Germinal center (tissue), 1 donor: ENCODE data around the gene SLC2A10.

Experiments
- DNase-seq: peaks from one replicate; pipeline ENCODE4 v3.0.0; 2012; ENCODE audit warnings: mixed read lengths, low spot score

SLC2A10 gene

GRCh38 chr20:46735436-46735835 lies 26.0 kb downstream of the SLC2A10 start:
- DNase-seq: no peak

GRCh38 chr20:46739431-46740213 lies 30.2 kb downstream of the SLC2A10 start:
- no peak for DNase-seq

- DNase-seq: no peak
Measured at GRCh38 chr20:46740214-46740609, 30.8 kb downstream of the SLC2A10 start.

GRCh38 chr20:46741924-46742668 lies 32.6 kb downstream of the SLC2A10 start:
- DNase-seq: no peak

GRCh38 chr20:46742669-46743045 lies 33.2 kb downstream of the SLC2A10 start:
- DNase-seq: no peak

GRCh38 chr20:46743088-46743487 lies 33.6 kb downstream of the SLC2A10 start:
- no peak for DNase-seq

GRCh38 chr20:46746956-46747526 lies 37.6 kb downstream of the SLC2A10 start:
- DNase-seq: no peak

GRCh38 chr20:46749147-46749546 lies 39.7 kb downstream of the SLC2A10 start:
- no peak for DNase-seq

GRCh38 chr20:46751856-46752255 lies 42.4 kb downstream of the SLC2A10 start:
- DNase-seq: no peak

GRCh38 chr20:46752728-46753127 lies 43.3 kb downstream of the SLC2A10 start:
- peak; percentile 36 for DNase-seq

- DNase-seq: no peak
Measured at GRCh38 chr20:46755483-46756413, 46.3 kb downstream of the SLC2A10 start.

- DNase-seq: no peak
Measured at GRCh38 chr20:46756419-46756818, 47.0 kb downstream of the SLC2A10 start.

- DNase-seq: no peak
Measured at GRCh38 chr20:46757135-46757534, 47.7 kb downstream of the SLC2A10 start.

- peak; percentile 74 for DNase-seq
Measured at GRCh38 chr20:46757754-46758678, 48.6 kb downstream of the SLC2A10 start.

- no peak for DNase-seq
Measured at GRCh38 chr20:46758929-46759669, 49.6 kb downstream of the SLC2A10 start.

- no peak for DNase-seq
Measured at GRCh38 chr20:46761566-46761965, 52.1 kb downstream of the SLC2A10 start.

GRCh38 chr20:46764068-46764467 lies 54.6 kb downstream of the SLC2A10 start:
- no peak for DNase-seq

- DNase-seq: no peak
Measured at GRCh38 chr20:46765506-46766120, 56.2 kb downstream of the SLC2A10 start.

GRCh38 chr20:46767127-46767761 lies 57.8 kb downstream of the SLC2A10 start:
- DNase-seq: peak; percentile 40
